GM19240 (cell line): Measurements from ENCODE around the gene GALNT9.
"Not testable (repeated sequence)": the region's sequence is repeated elsewhere in the genome, so short reads cannot be mapped to it uniquely, and the experiment has no call there.

ENCODE experiments used
- DNase-seq: peaks from one replicate; pipeline ENCODE4 v3.0.0; 2011; ENCODE audit warnings: low spot score; ENCODE audit not compliant: insufficient read length

Gene GALNT9

DNA sequence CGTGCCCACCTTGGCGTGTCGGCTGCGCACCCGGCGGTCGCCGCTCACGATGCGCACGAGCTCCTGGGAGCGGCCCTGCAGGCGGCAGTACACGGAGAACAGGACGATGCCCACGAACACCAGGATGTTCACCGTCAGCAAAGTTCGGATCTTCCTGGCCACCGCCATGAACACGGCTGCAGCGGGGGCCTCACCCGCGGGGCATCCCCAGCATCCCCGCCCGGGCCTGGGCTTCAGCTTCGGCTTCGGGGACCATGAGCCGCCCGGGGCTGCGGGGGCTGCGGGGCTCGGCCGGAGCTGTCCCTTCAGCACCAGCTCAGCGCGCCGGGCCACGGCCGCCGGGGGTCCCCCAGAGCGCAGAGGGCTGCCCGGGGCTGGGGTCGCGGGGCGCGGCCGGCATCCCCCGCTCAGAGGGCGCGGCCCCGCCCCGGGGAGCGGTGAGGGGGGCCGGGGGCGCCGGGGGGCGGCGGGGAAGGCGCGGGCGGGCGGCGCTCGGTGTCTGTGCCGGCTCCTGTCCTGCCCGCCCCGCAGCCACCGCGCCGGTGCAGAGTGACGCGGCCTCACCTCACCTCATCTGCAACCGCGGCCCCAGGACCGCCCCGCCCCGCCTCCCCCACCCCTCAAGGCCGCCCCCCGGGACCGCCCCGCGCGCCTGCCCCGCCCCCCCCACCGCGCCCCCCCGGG lies at the start of gene GALNT9:
Gene GALNT9 (minus strand): TSS at position 554 of the 684 bp plus-strand sequence. CDS start 386 bp downstream, at position 168.
- DNase-seq, result no peak

DNA sequence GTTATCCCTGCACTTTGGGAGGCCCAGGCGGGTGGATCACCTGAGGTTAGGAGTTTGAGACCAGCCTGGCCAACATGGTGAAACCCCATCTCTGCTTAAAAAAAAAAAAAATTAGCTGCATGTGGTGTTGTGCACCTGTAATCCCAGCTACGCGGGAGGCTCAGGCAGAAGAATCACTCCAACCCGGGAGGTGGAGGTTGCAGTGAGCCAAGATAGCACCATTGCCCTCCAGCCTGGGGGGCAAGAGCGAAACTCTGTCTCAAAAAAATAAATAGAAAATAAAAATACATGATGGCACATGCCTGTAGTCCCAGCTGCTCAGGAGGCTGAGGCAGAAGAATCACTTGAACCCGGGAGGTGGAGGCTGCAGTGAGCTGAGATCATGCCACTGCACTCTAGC lies 49.7 kb upstream of the GALNT9 start:
- not testable (repeated sequence) for DNase-seq

DNA sequence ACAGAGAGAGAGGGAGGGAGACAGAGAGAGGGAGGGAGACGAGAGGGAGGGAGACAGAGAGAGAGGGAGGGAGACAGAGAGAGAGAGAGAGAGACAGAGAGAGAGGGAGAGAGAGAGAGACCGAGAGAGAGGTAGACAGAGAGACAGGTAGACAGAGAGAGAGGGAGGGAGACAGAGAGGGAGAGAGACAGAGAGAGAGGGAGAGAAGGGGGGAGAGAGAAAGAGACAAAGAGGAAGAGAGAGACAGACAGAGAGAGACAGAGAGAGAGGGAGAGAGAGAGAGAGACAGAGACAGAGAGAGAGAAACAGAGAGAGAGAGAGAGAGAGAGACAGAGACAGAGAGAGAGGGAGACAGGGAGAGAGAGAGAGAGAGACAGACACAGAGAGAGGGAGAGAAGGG lies 47.8 kb upstream of the GALNT9 start:
- no peak for DNase-seq

DNA sequence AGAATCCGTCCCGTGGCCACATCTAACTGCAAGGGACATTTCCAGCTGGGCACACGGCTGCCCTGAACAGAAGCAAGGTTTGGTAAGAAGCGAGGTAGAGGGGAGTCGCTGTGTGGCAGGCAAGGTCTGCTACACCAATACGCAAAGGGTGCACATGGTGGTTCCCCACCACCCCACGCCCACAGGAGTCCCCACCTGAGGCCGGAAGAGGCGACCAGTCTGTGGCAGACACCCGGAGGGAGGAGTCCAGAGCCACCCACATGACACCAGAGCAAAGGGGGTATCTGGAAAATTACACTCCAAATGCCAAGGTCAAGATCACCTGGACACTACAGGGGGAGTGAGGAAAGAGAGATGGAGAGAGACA lies 47.1 kb upstream of the GALNT9 start:
- no peak for DNase-seq

DNA sequence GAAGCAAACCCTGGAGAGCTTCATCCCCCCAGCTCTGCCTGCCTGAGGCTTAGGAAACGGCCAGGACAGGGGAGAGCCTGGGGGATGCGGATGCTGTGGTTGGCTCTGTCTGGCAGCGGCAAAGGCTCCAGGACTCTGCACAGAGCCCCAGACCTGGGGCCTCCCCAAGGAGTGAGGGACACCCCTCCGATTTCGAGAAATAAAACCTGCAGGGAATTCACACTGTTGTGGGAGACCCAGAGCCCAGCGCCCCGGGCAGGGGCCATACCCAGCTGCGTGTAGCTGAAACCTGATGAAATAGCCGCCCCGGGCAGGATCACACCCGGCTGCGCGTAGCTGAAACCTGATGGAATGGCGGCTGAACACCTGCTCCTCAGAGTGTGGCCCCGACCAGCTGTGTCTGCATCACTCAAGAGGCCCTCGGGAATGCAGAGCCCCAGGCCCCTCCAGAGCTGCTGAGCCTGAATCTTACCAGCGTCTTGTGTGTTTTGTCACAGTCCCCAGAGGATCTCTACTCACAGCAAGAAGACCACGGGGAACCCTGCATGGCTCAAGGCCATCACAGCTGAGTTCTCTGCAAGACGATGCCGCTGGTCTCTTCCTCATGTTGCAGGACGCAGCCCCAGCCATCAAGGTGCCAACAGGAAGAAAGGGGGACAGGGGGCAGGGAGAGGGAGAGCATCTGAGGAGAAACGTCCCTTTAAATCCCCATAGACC lies 46.5 kb upstream of the GALNT9 start:
- no peak for DNase-seq

DNA sequence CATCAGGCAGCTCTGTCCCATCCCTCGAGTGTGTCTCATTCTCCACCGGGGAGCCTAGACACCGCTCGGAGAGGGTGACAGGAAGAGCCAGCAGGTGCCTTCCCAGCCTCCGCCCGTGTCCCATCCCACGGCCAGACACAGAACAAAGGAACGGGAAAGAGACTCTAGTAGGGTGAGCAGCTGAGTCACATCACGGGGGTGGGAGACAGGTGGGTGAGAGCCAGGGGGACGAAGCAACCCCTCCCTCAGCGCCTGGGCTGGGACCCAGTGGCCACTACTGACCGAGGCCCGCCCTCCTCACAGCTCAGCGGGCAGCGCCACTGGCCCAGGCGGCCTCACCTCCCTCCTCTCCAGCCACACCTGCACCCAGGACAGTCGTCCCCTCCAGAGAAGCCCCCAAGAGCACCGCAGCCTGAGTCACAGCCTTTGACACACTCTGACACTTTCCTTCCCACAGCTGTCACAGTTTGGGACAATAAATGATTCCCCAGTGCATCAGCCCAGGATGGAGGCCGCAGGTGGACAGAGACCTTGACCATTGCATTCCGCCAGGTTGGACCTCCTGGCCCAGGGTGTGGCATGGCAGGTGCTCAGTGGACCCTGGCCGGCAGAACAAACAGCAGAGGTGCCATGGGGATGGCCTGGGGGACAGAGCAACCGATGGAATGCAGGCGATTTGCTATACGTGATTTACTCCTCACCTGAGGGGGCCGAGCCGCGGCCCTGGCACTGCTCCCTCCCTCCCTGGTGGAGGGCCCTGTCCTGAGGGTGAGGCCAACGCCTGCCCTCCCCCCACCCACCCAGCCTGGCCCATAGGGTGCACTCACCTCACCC lies 45.4 kb upstream of the GALNT9 start:
- DNase-seq, result no peak

DNA sequence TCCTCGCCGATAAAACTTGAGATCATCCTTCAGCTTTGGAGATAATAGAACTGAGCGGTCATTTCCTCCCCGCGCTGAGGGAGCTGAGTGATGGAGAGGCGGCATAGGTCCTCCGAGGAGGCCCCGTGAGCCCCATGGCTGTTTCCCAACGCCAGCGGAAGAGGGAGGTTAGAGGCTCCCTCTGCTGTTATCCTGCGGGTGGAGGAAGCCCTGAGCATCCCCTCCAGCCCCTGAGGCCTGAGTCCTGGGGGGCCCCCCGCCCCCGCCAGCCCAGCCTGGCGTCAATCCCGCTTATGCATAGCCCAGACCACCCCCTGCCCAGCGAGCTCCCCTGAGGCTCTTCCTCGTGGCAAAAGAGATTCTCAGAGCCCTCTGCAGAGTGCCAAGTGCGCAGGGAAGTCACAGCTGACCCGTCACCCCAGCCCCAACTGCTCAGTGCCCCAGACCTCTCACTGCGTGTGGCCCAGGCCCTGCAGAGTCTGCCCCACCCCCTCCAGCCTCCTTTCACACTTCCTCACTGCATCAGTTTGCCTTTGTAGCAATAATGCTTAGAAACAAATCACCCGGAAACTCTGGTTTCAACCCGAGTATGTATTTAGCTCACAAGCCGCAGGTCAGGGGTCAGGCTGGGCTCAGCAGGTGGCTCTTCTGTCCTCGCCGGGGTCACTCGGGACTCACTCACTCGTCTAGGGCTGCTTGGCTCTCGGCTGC lies 44.7 kb upstream of the GALNT9 start:
- no peak for DNase-seq

DNA sequence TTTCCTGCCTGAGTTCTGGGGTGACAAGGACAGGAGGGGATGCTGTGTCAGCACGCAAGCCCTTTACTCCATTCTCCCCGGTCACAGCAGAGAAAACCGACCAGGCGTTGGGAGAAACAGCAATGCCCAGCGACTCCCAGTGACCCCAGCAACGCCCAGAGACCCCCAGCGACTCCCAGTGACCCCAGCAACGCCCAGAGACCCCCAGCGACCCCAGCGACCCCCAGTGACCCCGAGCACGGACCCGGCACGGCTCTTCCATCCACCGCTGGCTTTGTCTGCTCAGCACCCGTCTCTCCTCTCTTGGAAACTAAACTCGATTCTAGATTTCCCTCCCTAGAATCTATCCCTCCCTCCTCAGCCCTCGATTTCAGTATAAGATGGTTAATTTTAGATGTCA lies 38.5 kb upstream of the GALNT9 start:
- DNase-seq, result no peak

DNA sequence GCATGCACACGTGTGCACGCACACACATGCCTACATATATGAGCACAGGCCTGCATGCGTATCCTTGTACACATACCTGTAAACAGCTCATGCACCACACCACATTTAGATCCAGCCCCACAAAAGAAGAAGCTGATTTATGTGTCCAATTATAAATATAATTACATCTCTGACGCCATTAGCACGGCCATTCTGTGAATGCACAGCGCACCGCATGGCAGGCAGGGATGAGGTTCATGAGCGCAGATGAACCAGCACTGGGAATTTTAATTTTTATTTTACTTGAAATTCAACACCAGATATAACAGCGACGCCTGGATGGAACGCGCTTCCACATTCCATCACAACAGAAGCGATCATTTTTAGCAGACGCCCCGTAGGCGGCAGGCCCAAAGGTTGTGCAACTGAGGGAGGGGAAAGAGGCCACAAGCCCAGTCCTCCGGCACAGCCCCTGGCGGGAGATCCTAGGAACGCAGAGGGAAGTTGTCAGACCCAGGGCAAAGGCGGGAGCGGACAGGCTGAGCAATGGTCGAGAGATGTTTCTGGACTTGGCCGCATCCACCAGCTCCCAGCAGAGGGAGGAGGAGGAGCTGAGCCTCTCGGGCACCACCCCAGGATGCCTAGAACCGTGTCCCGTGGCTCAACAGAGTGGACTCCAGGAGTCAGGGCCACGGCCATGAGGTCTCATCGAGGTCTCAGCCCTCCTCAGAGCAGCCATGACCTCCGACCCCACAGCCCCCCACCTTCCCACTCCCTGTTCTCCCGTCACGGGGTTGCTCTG lies 37.9 kb upstream of the GALNT9 start:
- DNase-seq, result no peak

DNA sequence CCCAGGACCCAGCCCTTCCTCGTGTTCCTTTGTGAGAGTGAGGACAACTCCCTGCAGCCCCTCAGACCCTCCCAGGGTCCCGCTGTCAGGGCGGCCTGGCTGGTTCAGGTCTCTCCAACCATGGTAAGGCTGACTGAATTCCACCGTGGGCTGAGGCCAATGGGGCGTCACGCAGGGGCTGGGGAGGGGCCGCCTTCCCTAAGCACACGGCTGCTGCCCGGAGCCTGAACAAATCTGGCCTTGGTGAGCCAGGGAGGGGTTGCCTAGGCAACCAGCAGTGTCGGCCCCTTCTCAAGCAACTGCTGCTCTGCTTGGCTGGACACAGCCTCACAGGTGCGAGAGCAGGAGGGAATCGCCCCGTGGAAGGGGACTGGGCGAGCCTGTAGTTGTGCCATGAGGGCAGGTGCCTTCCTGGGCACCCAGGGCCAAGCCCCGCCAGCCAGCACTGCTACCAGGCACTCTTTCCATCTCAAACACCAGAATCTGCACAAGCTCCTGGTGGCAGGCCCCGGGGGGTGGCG lies 37.0 kb upstream of the GALNT9 start:
- DNase-seq, result no peak

DNA sequence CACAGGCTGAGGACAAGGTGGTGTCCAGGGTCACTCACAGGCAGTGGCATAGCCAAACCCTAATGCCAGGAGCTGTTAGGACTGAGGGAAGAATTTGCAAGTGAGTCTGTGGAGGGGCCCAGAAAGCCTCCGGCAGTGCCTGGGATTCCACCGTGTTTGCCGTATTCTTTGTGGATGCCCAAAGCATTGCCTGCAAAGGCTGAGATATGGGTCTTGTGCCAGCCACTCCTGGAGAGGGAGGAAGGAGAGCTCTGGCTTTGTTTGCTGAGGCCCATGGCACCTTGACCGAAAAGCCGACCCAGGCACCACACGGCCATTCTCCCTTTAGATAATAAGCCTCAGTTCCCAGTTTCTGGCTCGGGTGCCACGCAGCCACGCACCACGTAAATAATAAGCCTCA lies 35.8 kb upstream of the GALNT9 start:
- no peak for DNase-seq

DNA sequence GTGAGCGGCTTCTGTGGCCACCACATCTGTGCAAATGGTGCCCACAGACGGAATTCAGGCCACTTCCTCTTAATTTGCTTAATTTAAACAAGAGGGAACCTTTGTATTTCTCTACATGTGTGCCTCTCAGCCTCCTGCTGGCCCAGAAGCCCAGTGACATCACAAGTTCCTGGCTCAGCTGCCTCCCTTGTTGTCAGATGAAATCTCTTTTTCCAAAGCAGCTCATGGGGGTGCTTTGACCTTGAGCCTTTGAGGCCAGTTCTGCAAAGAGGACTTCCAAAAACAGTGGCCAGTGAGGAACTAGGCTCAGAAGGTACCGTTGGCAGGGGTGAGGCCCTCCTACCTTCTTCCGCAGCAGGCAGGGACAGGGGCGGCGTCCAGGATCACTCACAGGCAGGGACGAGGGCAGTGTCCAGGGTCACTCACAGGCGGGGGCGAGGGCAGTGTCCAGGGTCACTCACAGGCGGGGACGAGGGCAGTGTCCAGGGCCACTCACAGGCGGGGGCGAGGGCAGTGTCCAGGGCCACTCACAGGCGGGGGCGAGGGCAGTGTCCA lies 35.0 kb upstream of the GALNT9 start:
- DNase-seq, result no peak

DNA sequence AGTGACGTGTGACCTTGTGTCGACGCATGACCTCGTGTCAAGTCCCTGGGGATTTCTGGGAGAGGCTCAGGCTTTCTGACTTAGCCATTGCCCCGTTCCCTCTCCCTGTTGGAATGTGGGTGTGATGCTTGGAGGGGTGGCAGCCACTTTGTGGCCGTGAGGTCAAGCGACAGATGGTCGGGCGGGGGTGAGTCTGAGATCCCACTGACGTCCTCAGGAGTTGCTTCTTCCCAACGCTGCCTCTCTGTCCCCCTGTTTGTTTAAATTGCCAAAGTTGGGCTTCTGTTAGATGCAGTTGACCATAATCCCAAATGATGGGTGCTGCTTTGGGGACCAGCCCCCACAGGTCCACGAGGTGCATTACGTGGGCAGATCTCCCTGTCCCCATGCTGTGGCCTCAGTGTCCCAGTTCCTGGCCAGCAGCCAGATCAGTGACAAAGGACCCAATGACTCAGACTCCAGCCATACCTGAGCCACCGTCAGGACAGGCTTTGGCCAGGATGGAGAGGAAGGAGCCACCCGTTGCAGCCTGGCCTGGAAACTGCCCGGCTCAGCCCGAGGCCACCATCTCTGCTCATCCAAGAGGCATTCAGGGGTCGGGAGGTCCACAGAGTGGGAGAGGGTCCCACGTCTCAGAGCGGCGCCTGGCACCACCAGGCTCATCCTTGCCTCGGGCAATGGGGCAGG lies 34.4 kb upstream of the GALNT9 start:
- DNase-seq, result no peak

DNA sequence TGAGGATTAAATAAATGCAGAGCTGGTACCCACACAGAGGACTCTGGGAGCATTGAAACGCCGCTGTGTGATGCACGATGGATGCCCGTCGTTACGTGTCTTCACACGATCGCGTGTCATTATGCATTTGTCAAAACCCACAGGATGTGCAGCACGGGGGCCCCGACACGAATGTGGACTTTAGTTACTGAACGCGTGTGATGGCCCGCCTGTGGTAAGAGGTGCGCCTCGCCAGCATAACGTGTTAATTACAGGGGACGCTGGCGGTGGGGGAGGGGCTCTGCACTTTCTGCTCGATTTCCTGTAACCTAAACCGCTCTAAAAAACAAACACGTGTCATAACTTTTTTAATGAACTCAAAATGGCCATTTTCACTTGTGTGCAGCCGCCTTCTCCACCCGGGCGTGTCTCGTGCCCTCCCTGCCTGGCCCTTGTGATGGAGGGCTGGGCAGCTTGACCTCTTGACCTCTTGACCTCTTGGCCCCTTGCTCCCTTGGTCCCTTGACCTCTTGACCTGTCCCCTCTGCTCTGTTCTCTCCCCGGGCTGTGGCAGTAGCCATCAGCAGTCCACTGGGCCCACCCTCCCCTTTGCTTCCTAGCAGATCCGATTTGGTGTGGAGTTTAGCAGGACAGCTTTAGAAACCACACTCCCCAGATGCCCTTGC lies 33.7 kb upstream of the GALNT9 start:
- no peak for DNase-seq

DNA sequence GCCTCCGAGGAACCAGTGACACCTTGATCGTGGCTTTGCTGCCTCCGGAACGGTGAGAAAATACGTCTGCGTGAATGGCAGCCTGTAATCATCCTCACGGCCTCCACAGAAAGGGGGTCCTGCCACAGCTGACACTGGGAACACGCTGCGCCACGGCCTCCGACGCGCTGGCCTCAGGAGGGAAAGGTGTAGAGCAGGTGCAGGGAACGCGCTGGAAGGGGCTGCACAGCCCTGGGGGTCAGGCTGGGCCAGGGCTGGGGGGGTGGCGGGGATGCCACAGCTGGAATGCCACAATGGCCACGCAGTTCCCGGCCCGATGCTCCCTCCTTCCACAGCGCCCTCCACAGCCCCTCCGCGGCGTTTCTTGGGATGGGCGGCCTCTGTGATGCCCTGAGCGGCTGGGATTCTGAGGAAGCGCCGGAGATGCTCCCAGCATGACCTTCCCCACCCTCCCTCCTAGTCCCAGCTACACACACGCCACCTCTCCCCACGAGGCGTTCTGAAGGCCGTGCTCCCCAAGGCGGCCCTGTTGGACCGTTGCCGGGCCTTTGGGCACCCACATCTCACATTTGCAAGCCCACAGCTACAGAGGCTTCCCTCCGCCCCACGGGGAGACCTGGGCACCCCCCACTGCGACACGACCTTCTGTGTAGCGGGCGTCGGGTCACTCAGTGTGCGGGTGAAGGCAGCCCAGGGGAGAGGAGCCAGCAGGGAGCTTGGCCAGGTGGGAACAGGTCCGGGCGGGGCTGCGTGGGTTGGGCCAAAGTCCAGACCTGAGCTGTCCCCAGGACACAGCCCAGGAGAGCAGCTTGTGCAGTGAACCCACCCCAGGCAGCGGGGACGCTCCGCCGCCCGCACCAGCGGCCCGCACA lies 31.8 kb upstream of the GALNT9 start:
- DNase-seq, result no peak

DNA sequence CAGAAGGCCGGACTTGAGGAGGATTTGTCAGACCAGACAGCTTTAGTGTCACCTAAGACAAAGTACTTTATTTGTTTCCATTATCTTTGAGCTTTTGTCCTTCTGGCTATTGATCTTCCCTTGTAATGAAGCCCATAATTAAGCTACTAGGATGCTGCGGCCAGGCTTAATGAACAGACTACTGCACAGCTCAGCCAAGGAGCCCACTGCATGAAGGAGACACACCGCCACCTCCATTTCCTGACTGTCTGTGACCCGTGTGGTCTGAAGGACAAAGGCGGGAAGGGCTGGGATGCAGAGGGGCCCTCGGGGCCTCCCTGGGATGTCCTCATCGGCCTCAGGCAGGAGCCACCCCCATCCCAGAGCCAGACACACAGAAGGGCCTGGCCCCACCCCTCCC lies 31.0 kb upstream of the GALNT9 start:
- no peak for DNase-seq

DNA sequence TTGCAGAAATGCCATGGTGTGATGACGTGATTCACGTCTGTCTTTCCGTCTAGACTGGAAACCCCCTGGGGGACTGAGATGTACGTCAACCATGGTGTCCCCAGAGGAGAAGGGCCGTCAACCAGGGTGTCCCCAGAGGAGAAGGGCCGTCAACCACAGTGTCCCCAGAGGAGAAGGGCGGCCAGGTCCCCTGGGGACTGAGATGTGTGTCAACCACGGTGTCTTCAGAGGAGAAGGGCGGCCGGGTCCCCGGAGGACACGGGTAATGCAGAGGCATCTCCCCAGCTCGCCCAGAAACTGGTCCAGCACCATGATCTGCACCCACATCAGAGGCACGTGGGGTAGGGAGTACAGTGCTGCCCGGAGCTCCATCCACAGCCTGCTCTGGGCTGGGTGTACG lies 30.6 kb upstream of the GALNT9 start:
- DNase-seq, result no peak

DNA sequence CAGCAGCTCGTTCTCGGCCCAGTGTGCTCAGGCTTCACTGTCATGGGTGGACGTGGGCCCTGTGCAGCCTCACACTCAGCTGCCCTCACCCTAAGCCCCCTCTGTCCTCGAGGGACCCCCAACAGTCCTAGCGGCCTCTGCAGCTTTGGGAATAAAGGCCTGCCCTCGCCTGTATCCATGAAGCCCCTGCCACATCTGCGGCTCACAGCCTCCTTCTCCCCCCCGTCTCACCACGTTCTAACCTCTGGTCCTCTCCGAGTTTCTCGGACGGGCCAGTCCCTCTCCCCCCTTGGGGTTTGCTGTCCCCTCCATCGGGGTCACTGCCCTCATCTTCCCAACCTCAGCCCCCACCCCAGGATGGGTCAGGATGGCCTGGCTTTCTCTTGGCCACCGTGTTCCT lies 30.2 kb upstream of the GALNT9 start:
- no peak for DNase-seq
